IPS-18c (cell line): ENCODE measurements around the gene GEMIN8.

ENCODE experiments used
- H3K4me3 ChIP-seq: 2 replicates; pipeline ENCODE4 v1.7.0; 2013; ENCODE audit warnings: low read depth, mild to moderate bottlenecking, low read length, moderate library complexity; ENCODE audit not compliant: insufficient read depth
- H3K9me3 ChIP-seq: one replicate; pipeline ENCODE4 v1.6.1; 2013; ENCODE audit warnings: mild to moderate bottlenecking, low read length, moderate library complexity; ENCODE audit not compliant: control insufficient read depth, insufficient read depth

GEMIN8 gene

GRCh38 chrX:14027511-14028019 is 2.1 kb downstream of the GEMIN8 start:
- Histone ChIP-seq H3K4me3 (no peak overlapping the region), H3K9me3 (no peaks in the 10 kb centered on the region)

GRCh38 chrX:14027036-14027435 is 2.7 kb downstream of the GEMIN8 start:
- Histone ChIP-seq H3K4me3 (no peak overlapping the region), H3K9me3 (no peaks in the 10 kb centered on the region)

GRCh38 chrX:14026121-14026520 is 3.6 kb downstream of the GEMIN8 start:
- Histone ChIP-seq H3K9me3 (no peaks in the 10 kb centered on the region), H3K4me3 (no peak overlapping the region)

GRCh38 chrX:14022019-14022418 is 7.7 kb downstream of the GEMIN8 start:
- no peak overlapping the region for H3K4me3 ChIP-seq
- no peaks in the 10 kb centered on the region for H3K9me3 ChIP-seq

- H3K9me3 ChIP-seq = no peaks in the 10 kb centered on the region
- H3K4me3 ChIP-seq = no peak overlapping the region
Measured at GRCh38 chrX:14017399-14017798, 12.3 kb downstream of the GEMIN8 start.

GRCh38 chrX:14015941-14016340 is 13.8 kb downstream of the GEMIN8 start:
- H3K9me3 ChIP-seq = no peaks in the 10 kb centered on the region
- H3K4me3 ChIP-seq = no peak overlapping the region

- Histone ChIP-seq H3K9me3 (no peaks in the 10 kb centered on the region), H3K4me3 (no peak overlapping the region)
Measured at GRCh38 chrX:14015294-14015693, 14.4 kb downstream of the GEMIN8 start.

- Histone ChIP-seq H3K4me3 (no peak overlapping the region), H3K9me3 (no peaks in the 10 kb centered on the region)
Measured at GRCh38 chrX:14014526-14014925, 15.2 kb downstream of the GEMIN8 start.

- Histone ChIP-seq H3K4me3 (no peak overlapping the region), H3K9me3 (no peaks in the 10 kb centered on the region)
Measured at GRCh38 chrX:14013054-14013453, 16.6 kb downstream of the GEMIN8 start.

- no peaks in the 10 kb centered on the region for H3K9me3 ChIP-seq
- H3K4me3 ChIP-seq = no peak overlapping the region
Measured at GRCh38 chrX:14010566-14010965, 19.1 kb downstream of the GEMIN8 start.

- no peaks in the 10 kb centered on the region for H3K9me3 ChIP-seq
- H3K4me3 ChIP-seq = no peak overlapping the region
Measured at GRCh38 chrX:14006540-14006939, 23.2 kb downstream of the GEMIN8 start.

GRCh38 chrX:14003876-14004425 is 25.7 kb downstream of the GEMIN8 start:
- Histone ChIP-seq H3K4me3 (no peak overlapping the region), H3K9me3 (no peaks in the 10 kb centered on the region)

GRCh38 chrX:14003028-14003427 is 26.7 kb downstream of the GEMIN8 start:
- no peaks in the 10 kb centered on the region for H3K9me3 ChIP-seq

GRCh38 chrX:13996650-13997049 is 33.0 kb downstream of the GEMIN8 start:
- no peaks in the 10 kb centered on the region for H3K9me3 ChIP-seq
- H3K4me3 ChIP-seq = no peak overlapping the region

More at GRCh38 chrX:14003028-14003427, 26.7 kb downstream of the GEMIN8 start:
- H3K4me3 ChIP-seq = no peak overlapping the region

GRCh38 chrX:13994536-13995080 is 35.1 kb downstream of the GEMIN8 start:
- no peaks in the 10 kb centered on the region for H3K9me3 ChIP-seq
- no peak overlapping the region for H3K4me3 ChIP-seq

- H3K9me3 ChIP-seq = no peaks in the 10 kb centered on the region
- no peak overlapping the region for H3K4me3 ChIP-seq
Measured at GRCh38 chrX:13994104-13994503, 35.6 kb downstream of the GEMIN8 start.

- H3K4me3 ChIP-seq = no peak overlapping the region
- no peaks in the 10 kb centered on the region for H3K9me3 ChIP-seq
Measured at GRCh38 chrX:13990126-13990800, 39.4 kb downstream of the GEMIN8 start.

GRCh38 chrX:13985697-13986435 is 43.8 kb downstream of the GEMIN8 start:
- no peak overlapping the region for H3K4me3 ChIP-seq
- no peaks in the 10 kb centered on the region for H3K9me3 ChIP-seq
